Stromal cell of bone marrow (primary cell): Measurements from ENCODE around the gene HNRNPC.
"Not testable (repeated sequence)": the region's sequence is repeated elsewhere in the genome, so short reads cannot be mapped to it uniquely, and the experiment has no call there.

Experiments used
- DNase-seq: peaks from one replicate; pipeline ENCODE4 v3.0.0-alpha.2; 2012; ENCODE audit warnings: low read depth

The HNRNPC gene

GRCh38 chr14:21191809-21192446, 77.3 kb downstream of the HNRNPC start:
- DNase-seq: peak; percentile 18

- DNase-seq: no peak
Measured at GRCh38 chr14:21191261-21191808, 77.9 kb downstream of the HNRNPC start.

GRCh38 chr14:21185491-21185890, 83.8 kb downstream of the HNRNPC start:
- DNase-seq: no peak

- no peak for DNase-seq
Measured at GRCh38 chr14:21184254-21184653, 85.0 kb downstream of the HNRNPC start.

- no peak for DNase-seq
Measured at GRCh38 chr14:21182166-21182565, 87.1 kb downstream of the HNRNPC start.

GRCh38 chr14:21171128-21171527, 98.1 kb downstream of the HNRNPC start:
- DNase-seq: no peak

- DNase-seq: no peak
Measured at GRCh38 chr14:21169573-21169972, 99.7 kb downstream of the HNRNPC start.

GRCh38 chr14:21168055-21168454, 101.2 kb downstream of the HNRNPC start:
- DNase-seq: no peak

- DNase-seq: not testable (repeated sequence)
Measured at GRCh38 chr14:21165670-21166069, 103.6 kb downstream of the HNRNPC start.

- DNase-seq: not testable (repeated sequence)
Measured at GRCh38 chr14:21165002-21165605, 104.1 kb downstream of the HNRNPC start.

GRCh38 chr14:21163871-21164291, 105.4 kb downstream of the HNRNPC start:
- DNase-seq: no peak

- DNase-seq: no peak
Measured at GRCh38 chr14:21162081-21162480, 107.2 kb downstream of the HNRNPC start.

- no peak for DNase-seq
Measured at GRCh38 chr14:21160061-21160610, 109.1 kb downstream of the HNRNPC start.
